ENCODE results near the gene NSD1. TPM values are rescaled to one million over a fixed set of nuclear protein-coding genes. Genes with fewer than 3 reads are reported as not detected.

Gene NSD1
- polyA plus RNA-seq, 1 donor (not counting 4 experiments of a cell fraction or from before 2014, with no cell fraction given), result 13.6 TPM

- dilution Hi-C loops (cut with MboI; ENCODE audit: extremely low pct_ligation_motif_present, low sequenced_read_pairs), result no loop called here
- Histone ChIP-seq H3K9me3 (ENCODE audit: control insufficient read depth, low read depth, low read length) (no peaks in the 10 kb centered on the region), H3K4me2 (ENCODE audit: control insufficient read depth, extremely low read depth, insufficient read depth, low read depth, low read length) (no peak overlapping the region), H3K79me2 (ENCODE audit: control insufficient read depth, insufficient read depth, low read length) (no peaks in the 10 kb centered on the region), H3K4me1 (ENCODE audit: control insufficient read depth, extremely low read depth, insufficient read depth, low read length) (no peaks in the 10 kb centered on the region), H3K4me3 (ENCODE audit: control insufficient read depth in 2 of 3, extremely low read depth in 1 of 3, insufficient read depth in 2 of 3, low read depth in 1 of 3, low read length in 3 of 3) (no peak overlapping the region), H3K27ac (ENCODE audit: control insufficient read depth, insufficient read depth, low read length) (no peak overlapping the region), H3K27me3 (ENCODE audit: control insufficient read depth, extremely low read depth, insufficient read depth, low read length) (no peaks in the 10 kb centered on the region), H4K20me1 (ENCODE audit: control insufficient read depth, extremely low read depth, insufficient read depth, low read length) (no peaks in the 10 kb centered on the region), H3K36me3 (ENCODE audit: control insufficient read depth in 2 of 2, extremely low read depth in 1 of 2, insufficient read depth in 2 of 2, low read length in 2 of 2) (peaks cover 9 to 28% of the 10 kb centered on the region in 2 experiments), H3K9ac (ENCODE audit: control insufficient read depth, extremely low read depth, insufficient read depth, low read length) (no peak overlapping the region), H3K9me1 (ENCODE audit: control insufficient read depth, extremely low read depth, insufficient read depth, low read length) (no peaks in the 10 kb centered on the region), H2AFZ (ENCODE audit: control insufficient read depth, low read length) (no peak overlapping the region)
- DNase-seq (ENCODE audit: low read depth, low spot score) (no peak), FAIRE-seq (no peak)
- TF ChIP-seq, protein P1, sequence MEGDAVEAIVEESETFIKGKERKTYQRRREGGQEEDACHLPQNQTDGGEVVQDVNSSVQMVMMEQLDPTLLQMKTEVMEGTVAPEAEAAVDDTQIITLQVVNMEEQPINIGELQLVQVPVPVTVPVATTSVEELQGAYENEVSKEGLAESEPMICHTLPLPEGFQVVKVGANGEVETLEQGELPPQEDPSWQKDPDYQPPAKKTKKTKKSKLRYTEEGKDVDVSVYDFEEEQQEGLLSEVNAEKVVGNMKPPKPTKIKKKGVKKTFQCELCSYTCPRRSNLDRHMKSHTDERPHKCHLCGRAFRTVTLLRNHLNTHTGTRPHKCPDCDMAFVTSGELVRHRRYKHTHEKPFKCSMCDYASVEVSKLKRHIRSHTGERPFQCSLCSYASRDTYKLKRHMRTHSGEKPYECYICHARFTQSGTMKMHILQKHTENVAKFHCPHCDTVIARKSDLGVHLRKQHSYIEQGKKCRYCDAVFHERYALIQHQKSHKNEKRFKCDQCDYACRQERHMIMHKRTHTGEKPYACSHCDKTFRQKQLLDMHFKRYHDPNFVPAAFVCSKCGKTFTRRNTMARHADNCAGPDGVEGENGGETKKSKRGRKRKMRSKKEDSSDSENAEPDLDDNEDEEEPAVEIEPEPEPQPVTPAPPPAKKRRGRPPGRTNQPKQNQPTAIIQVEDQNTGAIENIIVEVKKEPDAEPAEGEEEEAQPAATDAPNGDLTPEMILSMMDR (optimal IDR thresholded peaks at IDR 0.05 in 1 of 3, IDR thresholded peaks at IDR 0.05 in 1 of 3, conservative IDR thresholded peaks at IDR 0.05 in 1 of 3; ENCODE audit: extremely low read depth in 1 of 3, insufficient read depth in 2 of 3, low read length in 3 of 3), result no peak
- no peak for TF ChIP-seq EZH2 (IDR thresholded peaks at IDR 0.05; ENCODE audit: low read length)
Observed at GRCh38 chr5:177261510-177261909, 127.9 kb downstream of the NSD1 start.

DNA sequence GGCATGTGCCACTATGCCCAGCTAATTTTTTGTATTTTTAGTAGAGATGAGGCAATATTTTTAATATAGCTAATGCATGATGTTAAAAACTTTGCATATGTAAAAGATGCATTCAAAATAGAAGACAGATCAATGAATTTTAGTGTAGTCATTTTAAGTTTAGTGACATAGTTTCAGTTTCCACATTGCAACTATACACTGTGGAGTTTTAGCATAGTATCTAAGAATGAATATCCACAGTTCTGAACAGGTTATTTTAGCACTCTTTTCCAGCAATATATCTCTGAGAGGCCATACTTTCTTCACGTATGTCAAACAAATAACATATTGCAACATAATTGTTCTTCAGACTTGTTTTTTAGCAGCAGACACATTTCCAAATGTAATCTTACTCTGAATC lies 130.6 kb downstream of the NSD1 start:
- H3K27me3 ChIP-seq (ENCODE audit: control insufficient read depth, extremely low read depth, insufficient read depth, low read length), result no peaks in the 10 kb centered on the region
- H3K27ac ChIP-seq (ENCODE audit: control insufficient read depth, insufficient read depth, low read length), result no peak overlapping the region
- no peaks in the 10 kb centered on the region for H3K9me3 ChIP-seq (ENCODE audit: control insufficient read depth, low read depth, low read length)
- no peaks in the 10 kb centered on the region for H4K20me1 ChIP-seq (ENCODE audit: control insufficient read depth, extremely low read depth, insufficient read depth, low read length)
- no peak overlapping the region for H3K9ac ChIP-seq (ENCODE audit: control insufficient read depth, extremely low read depth, insufficient read depth, low read length)
- DNase-seq (ENCODE audit: low read depth, low spot score) (no peak), FAIRE-seq (no peak)
- H3K4me1 ChIP-seq (ENCODE audit: control insufficient read depth, extremely low read depth, insufficient read depth, low read length), result peaks cover 2% of the 10 kb centered on the region
- dilution Hi-C loops (cut with MboI; ENCODE audit: extremely low pct_ligation_motif_present, low sequenced_read_pairs), result no loop called here
- H3K4me3 ChIP-seq (ENCODE audit: control insufficient read depth in 2 of 3, extremely low read depth in 1 of 3, insufficient read depth in 2 of 3, low read depth in 1 of 3, low read length in 3 of 3), result no peak overlapping the region
- no peaks in the 10 kb centered on the region for H3K79me2 ChIP-seq (ENCODE audit: control insufficient read depth, insufficient read depth, low read length)
- TF ChIP-seq, protein P1 (optimal IDR thresholded peaks at IDR 0.05 in 1 of 3, IDR thresholded peaks at IDR 0.05 in 1 of 3, conservative IDR thresholded peaks at IDR 0.05 in 1 of 3; ENCODE audit: extremely low read depth in 1 of 3, insufficient read depth in 2 of 3, low read length in 3 of 3), result no peak
- TF ChIP-seq EZH2 (IDR thresholded peaks at IDR 0.05; ENCODE audit: low read length), result no peak
- H2AFZ ChIP-seq (ENCODE audit: control insufficient read depth, low read length), result no peak overlapping the region
- H3K4me2 ChIP-seq (ENCODE audit: control insufficient read depth, extremely low read depth, insufficient read depth, low read depth, low read length), result no peak overlapping the region
- H3K9me1 ChIP-seq (ENCODE audit: control insufficient read depth, extremely low read depth, insufficient read depth, low read length), result no peaks in the 10 kb centered on the region
- peaks cover 6 to 24% of the 10 kb centered on the region in 2 experiments for H3K36me3 ChIP-seq (ENCODE audit: control insufficient read depth in 2 of 2, extremely low read depth in 1 of 2, insufficient read depth in 2 of 2, low read length in 2 of 2)

Data from keratinocyte (primary cell).